Measurements from ENCODE around the gene ZNF285.
"Not testable (repeated sequence)": the region's sequence is repeated elsewhere in the genome, so short reads cannot be mapped to it uniquely, and the experiment has no call there.

The ZNF285 gene

GRCh38 chr19:44430956-44431355 is 29.5 kb upstream of the ZNF285 start:
- Histone ChIP-seq H3K27me3 (ENCODE audit: insufficient read depth, poor library complexity, severe bottlenecking) (no peaks in the 10 kb centered on the region), H3K36me3 (ENCODE audit: low read depth) (peaks cover 51% of the 10 kb centered on the region), H3K4me1 (ENCODE audit: insufficient read depth, poor library complexity, severe bottlenecking) (no peaks in the 10 kb centered on the region), H3K9me3 (ENCODE audit: severe bottlenecking) (peaks cover 15% of the 10 kb centered on the region), H3K27ac (ENCODE audit: poor library complexity, severe bottlenecking) (no peak overlapping the region), H3K4me3 (ENCODE audit: severe bottlenecking) (no peak overlapping the region)
- ATAC-seq (ENCODE audit: low read depth) (no peak), DNase-seq (ENCODE audit: low spot score) (no peak)
- TF ChIP-seq CTCF (IDR thresholded peaks at IDR 0.05; ENCODE audit: poor library complexity, severe bottlenecking), result no peak

GRCh38 chr19:44415553-44415952 is 14.1 kb upstream of the ZNF285 start:
- not testable (repeated sequence) for DNase-seq (ENCODE audit: low spot score); H3K27me3 ChIP-seq (ENCODE audit: insufficient read depth, poor library complexity, severe bottlenecking); H3K4me1 ChIP-seq (ENCODE audit: insufficient read depth, poor library complexity, severe bottlenecking); H3K4me3 ChIP-seq (ENCODE audit: severe bottlenecking); H3K9me3 ChIP-seq (ENCODE audit: severe bottlenecking); H3K36me3 ChIP-seq (ENCODE audit: low read depth); H3K27ac ChIP-seq (ENCODE audit: poor library complexity, severe bottlenecking); ATAC-seq (ENCODE audit: low read depth)

- H3K4me3 ChIP-seq (ENCODE audit: severe bottlenecking); H3K9me3 ChIP-seq (ENCODE audit: severe bottlenecking); H3K36me3 ChIP-seq (ENCODE audit: low read depth); ATAC-seq (ENCODE audit: low read depth); H3K27me3 ChIP-seq (ENCODE audit: insufficient read depth, poor library complexity, severe bottlenecking); H3K27ac ChIP-seq (ENCODE audit: poor library complexity, severe bottlenecking); DNase-seq (ENCODE audit: low spot score); H3K4me1 ChIP-seq (ENCODE audit: insufficient read depth, poor library complexity, severe bottlenecking): not testable (repeated sequence)
Measured at GRCh38 chr19:44389268-44389667, 12.1 kb downstream of the ZNF285 start.

GRCh38 chr19:44374789-44375188 is 26.6 kb downstream of the ZNF285 start:
- no peak overlapping the region for H3K27ac ChIP-seq (ENCODE audit: poor library complexity, severe bottlenecking)
- peaks cover 2% of the 10 kb centered on the region for H3K9me3 ChIP-seq (ENCODE audit: severe bottlenecking)
- TF ChIP-seq CTCF (IDR thresholded peaks at IDR 0.05; ENCODE audit: poor library complexity, severe bottlenecking), result no peak
- ATAC-seq (ENCODE audit: low read depth), result no peak
- no peaks in the 10 kb centered on the region for H3K27me3 ChIP-seq (ENCODE audit: insufficient read depth, poor library complexity, severe bottlenecking)
- H3K4me1 ChIP-seq (ENCODE audit: insufficient read depth, poor library complexity, severe bottlenecking), result no peaks in the 10 kb centered on the region
- no peak for DNase-seq (ENCODE audit: low spot score)
- no peak overlapping the region for H3K4me3 ChIP-seq (ENCODE audit: severe bottlenecking)
- no peaks in the 10 kb centered on the region for H3K36me3 ChIP-seq (ENCODE audit: low read depth)

GRCh38 chr19:44371815-44372480 is 29.5 kb downstream of the ZNF285 start:
- Histone ChIP-seq H3K27me3 (ENCODE audit: insufficient read depth, poor library complexity, severe bottlenecking) (no peaks in the 10 kb centered on the region), H3K4me3 (ENCODE audit: severe bottlenecking) (no peak overlapping the region), H3K27ac (ENCODE audit: poor library complexity, severe bottlenecking) (no peak overlapping the region), H3K4me1 (ENCODE audit: insufficient read depth, poor library complexity, severe bottlenecking) (no peaks in the 10 kb centered on the region), H3K9me3 (ENCODE audit: severe bottlenecking) (no peaks in the 10 kb centered on the region), H3K36me3 (ENCODE audit: low read depth) (no peaks in the 10 kb centered on the region)
- ATAC-seq (ENCODE audit: low read depth) (no peak), DNase-seq (ENCODE audit: low spot score) (no peak)
- no peak for TF ChIP-seq CTCF (IDR thresholded peaks at IDR 0.05; ENCODE audit: poor library complexity, severe bottlenecking)

- Histone ChIP-seq H3K27me3 (ENCODE audit: insufficient read depth, poor library complexity, severe bottlenecking) (no peaks in the 10 kb centered on the region), H3K9me3 (ENCODE audit: severe bottlenecking) (no peaks in the 10 kb centered on the region), H3K4me1 (ENCODE audit: insufficient read depth, poor library complexity, severe bottlenecking) (no peaks in the 10 kb centered on the region), H3K36me3 (ENCODE audit: low read depth) (no peaks in the 10 kb centered on the region), H3K4me3 (ENCODE audit: severe bottlenecking) (no peak overlapping the region), H3K27ac (ENCODE audit: poor library complexity, severe bottlenecking) (no peak overlapping the region)
- ATAC-seq (ENCODE audit: low read depth) (no peak), DNase-seq (ENCODE audit: low spot score) (no peak)
- TF ChIP-seq CTCF (IDR thresholded peaks at IDR 0.05; ENCODE audit: poor library complexity, severe bottlenecking), result no peak
Measured at GRCh38 chr19:44367024-44367423, 34.4 kb downstream of the ZNF285 start.

All from RWPE2 (cell line).